MM.1S (cell line): ENCODE measurements around the gene RIPOR3.
A peak's percentile ranks its signal among the peaks of the same experiment; 100 is the strongest.

Source experiments
- DNase-seq: peaks from one replicate; pipeline ENCODE4 v3.0.0-alpha.2; 2015
- H2AFZ ChIP-seq: fragments of 300-600 bp; sonication (generic); 2 replicates; pipeline ENCODE4 v1.6.0; 2016; ENCODE audit warnings: antibody characterized with exemption, low read length
- H3F3A ChIP-seq: fragments of 300-600 bp; sonication (generic); 2 replicates; pipeline ENCODE4 v1.6.1; 2016; ENCODE audit warnings: mild to moderate bottlenecking, antibody characterized with exemption, low read length, moderate library complexity, mixed read lengths; ENCODE audit not compliant: insufficient read depth
- H3K27ac ChIP-seq: fragments of 300-600 bp; sonication (generic); 2 replicates; pipeline ENCODE4 v1.5.1; 2016; ENCODE audit warnings: mild to moderate bottlenecking, low read length
- H3K27me3 ChIP-seq: fragments of 300-600 bp; sonication (generic); replicated peaks from 2 replicates; pipeline ENCODE4 v1.6.0; 2016; ENCODE audit warnings: low read length; ENCODE audit not compliant: insufficient read depth
- H3K36me3 ChIP-seq: fragments of 300-600 bp; sonication (generic); replicated peaks from 2 replicates; pipeline ENCODE4 v1.6.1; 2016; ENCODE audit warnings: mild to moderate bottlenecking, low read length, mixed read lengths; ENCODE audit not compliant: insufficient read depth
- H3K4me1 ChIP-seq: fragments of 300-600 bp; sonication (generic); 2 replicates; pipeline ENCODE4 v1.6.1; 2016; ENCODE audit warnings: low read length, mixed read lengths
- H3K4me2 ChIP-seq: fragments of 300-600 bp; sonication (generic); 2 replicates; pipeline ENCODE4 v1.6.0; 2016; ENCODE audit warnings: low read depth, low read length
- H3K4me3 ChIP-seq: fragments of 300-600 bp; sonication (generic); 2 replicates; pipeline ENCODE4 v1.5.1; 2016; ENCODE audit warnings: low read length, mixed read lengths
- H3K79me2 ChIP-seq: fragments of 300-600 bp; sonication (generic); 2 replicates; pipeline ENCODE4 v1.6.1; 2016; ENCODE audit warnings: mixed run types, low read length, mixed read lengths
- H3K9ac ChIP-seq: fragments of 300-600 bp; sonication (generic); 2 replicates; pipeline ENCODE4 v1.6.1; 2016; ENCODE audit warnings: low read length, mixed read lengths
- H3K9me2 ChIP-seq: fragments of 300-600 bp; sonication (generic); replicated peaks from 2 replicates; pipeline ENCODE4 v1.6.1; 2016; ENCODE audit warnings: mild to moderate bottlenecking, low read length, mixed read lengths; ENCODE audit not compliant: insufficient read depth
- H3K9me3 ChIP-seq: fragments of 300-600 bp; sonication (generic); replicated peaks from 2 replicates; pipeline ENCODE4 v1.6.1; 2016; ENCODE audit warnings: mild to moderate bottlenecking, low read length, mixed read lengths; ENCODE audit not compliant: insufficient read depth
- H4K20me1 ChIP-seq: fragments of 300-600 bp; sonication (generic); 2 replicates; pipeline ENCODE4 v1.6.1; 2016; ENCODE audit warnings: mild to moderate bottlenecking, low read length, moderate library complexity, mixed read lengths; ENCODE audit not compliant: insufficient read depth
- EZH2 ChIP-seq: fragments of 300-600 bp; sonication (generic); optimal IDR thresholded peaks from 2 replicates; pipeline ENCODE3; 2017; ENCODE audit warnings: low read depth, mild to moderate bottlenecking, antibody characterized with exemption, low read length, mixed read lengths
- EZH2phosphoT487 ChIP-seq: fragments of 300-600 bp; sonication (generic); IDR thresholded peaks from 2 replicates; pipeline ENCODE4 v1.6.1; 2018; ENCODE audit warnings: antibody characterized with exemption, low read length
- TF ChIP-seq, protein P1 (sequence below): fragments of 300-600 bp; sonication (generic); IDR thresholded peaks from 2 replicates; pipeline ENCODE4 v1.5.1; 2016; ENCODE audit warnings: antibody characterized with exemption, low read length, mixed read lengths

Gene RIPOR3, protein sequence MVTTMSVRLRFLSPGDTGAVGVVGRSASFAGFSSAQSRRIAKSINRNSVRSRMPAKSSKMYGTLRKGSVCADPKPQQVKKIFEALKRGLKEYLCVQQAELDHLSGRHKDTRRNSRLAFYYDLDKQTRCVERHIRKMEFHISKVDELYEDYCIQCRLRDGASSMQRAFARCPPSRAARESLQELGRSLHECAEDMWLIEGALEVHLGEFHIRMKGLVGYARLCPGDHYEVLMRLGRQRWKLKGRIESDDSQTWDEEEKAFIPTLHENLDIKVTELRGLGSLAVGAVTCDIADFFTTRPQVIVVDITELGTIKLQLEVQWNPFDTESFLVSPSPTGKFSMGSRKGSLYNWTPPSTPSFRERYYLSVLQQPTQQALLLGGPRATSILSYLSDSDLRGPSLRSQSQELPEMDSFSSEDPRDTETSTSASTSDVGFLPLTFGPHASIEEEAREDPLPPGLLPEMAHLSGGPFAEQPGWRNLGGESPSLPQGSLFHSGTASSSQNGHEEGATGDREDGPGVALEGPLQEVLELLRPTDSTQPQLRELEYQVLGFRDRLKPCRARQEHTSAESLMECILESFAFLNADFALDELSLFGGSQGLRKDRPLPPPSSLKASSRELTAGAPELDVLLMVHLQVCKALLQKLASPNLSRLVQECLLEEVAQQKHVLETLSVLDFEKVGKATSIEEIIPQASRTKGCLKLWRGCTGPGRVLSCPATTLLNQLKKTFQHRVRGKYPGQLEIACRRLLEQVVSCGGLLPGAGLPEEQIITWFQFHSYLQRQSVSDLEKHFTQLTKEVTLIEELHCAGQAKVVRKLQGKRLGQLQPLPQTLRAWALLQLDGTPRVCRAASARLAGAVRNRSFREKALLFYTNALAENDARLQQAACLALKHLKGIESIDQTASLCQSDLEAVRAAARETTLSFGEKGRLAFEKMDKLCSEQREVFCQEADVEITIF

DNA sequence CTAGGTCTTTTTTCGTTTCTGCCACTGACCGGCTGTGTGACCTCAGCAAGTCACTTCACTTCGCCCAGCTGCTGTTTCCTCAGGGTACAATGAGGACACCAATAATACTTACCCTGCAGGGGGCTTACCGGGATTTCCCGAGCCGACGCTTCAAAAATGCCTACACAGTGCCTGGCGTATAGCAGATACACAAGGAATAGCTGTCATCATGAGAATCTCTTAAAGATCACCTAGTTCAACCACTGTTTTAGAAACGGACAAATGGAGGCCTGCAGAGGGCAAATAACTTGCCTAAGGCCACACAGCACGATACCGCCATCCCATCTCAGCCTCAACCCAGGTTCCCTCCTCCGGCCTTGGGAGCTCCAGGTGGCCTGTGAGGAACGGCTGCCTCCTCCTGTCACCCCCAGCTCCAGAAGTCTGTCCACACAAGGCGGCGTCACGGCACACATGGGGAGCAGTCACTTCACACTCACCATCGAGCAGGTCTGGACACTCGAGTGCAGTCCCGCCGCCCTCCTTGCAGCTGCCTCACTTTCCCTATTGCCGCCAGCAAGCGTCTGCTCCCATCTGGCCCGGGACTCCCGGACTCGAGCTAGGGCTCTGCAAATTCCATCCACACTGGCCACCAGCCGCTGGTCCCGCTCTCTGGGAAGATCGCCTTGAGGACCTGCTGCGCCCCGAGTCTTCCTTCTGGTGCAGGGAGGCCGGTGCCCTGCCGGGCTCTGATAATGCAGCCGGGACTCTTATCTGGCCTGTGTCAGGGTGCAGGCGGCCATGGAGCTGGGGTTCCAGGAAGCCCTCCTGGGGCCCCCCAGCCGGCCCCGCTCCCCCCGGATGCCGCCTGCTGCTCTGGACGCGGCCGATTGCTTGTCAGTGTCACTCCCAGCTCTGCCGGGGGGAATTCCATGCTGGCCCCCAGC is at the start of gene RIPOR3:
Gene RIPOR3 (minus strand): TSS at position 893 of the 923 bp plus-strand sequence. CDS start 414 bp downstream, at position 479.
- no peak within 1 kb of the TSS for H3K4me3 ChIP-seq
- H3K4me1 ChIP-seq, result no peaks in the 10 kb centered on the region
- TF ChIP-seq EZH2 (no peak), EZH2phosphoT487 (no peak)
- TF ChIP-seq, protein P1, sequence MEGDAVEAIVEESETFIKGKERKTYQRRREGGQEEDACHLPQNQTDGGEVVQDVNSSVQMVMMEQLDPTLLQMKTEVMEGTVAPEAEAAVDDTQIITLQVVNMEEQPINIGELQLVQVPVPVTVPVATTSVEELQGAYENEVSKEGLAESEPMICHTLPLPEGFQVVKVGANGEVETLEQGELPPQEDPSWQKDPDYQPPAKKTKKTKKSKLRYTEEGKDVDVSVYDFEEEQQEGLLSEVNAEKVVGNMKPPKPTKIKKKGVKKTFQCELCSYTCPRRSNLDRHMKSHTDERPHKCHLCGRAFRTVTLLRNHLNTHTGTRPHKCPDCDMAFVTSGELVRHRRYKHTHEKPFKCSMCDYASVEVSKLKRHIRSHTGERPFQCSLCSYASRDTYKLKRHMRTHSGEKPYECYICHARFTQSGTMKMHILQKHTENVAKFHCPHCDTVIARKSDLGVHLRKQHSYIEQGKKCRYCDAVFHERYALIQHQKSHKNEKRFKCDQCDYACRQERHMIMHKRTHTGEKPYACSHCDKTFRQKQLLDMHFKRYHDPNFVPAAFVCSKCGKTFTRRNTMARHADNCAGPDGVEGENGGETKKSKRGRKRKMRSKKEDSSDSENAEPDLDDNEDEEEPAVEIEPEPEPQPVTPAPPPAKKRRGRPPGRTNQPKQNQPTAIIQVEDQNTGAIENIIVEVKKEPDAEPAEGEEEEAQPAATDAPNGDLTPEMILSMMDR, result no peak
- peak within 1 kb of the TSS; percentile 10; the same call in 1 of the 2 replicates for H3K4me2 ChIP-seq
- DNase-seq, result no peak
- no peaks in the 10 kb centered on the region for H3K9me3 ChIP-seq
- no peaks in the 10 kb centered on the region for H4K20me1 ChIP-seq
- no peak within 1 kb of the TSS for H3K27ac ChIP-seq
- no peak within 1 kb of the TSS for H3K9ac ChIP-seq
- H3K79me2 ChIP-seq, result no peaks in the 10 kb centered on the region
- H3K9me2 ChIP-seq, result no peaks in the 10 kb centered on the region
- H3K27me3 ChIP-seq, result peaks cover 34% of the 10 kb centered on the region
- no peaks in the 10 kb centered on the region for H3K36me3 ChIP-seq
- no peak within 1 kb of the TSS; the same call in 1 of the 2 replicates for H2AFZ ChIP-seq
- H3F3A ChIP-seq, result no peaks in the 10 kb centered on the region

GRCh38 chr20:50737352-50737751 is 46.0 kb upstream of the RIPOR3 start:
- TF ChIP-seq EZH2phosphoT487 (no peak), EZH2 (no peak)
- TF ChIP-seq, protein P1, result no peak

GRCh38 chr20:50735813-50736212 is 44.5 kb upstream of the RIPOR3 start:
- H3K9ac ChIP-seq, result no peak overlapping the region
- H4K20me1 ChIP-seq, result no peaks in the 10 kb centered on the region
- DNase-seq, result no peak
- no peaks in the 10 kb centered on the region for H3K27me3 ChIP-seq
- H3K4me3 ChIP-seq, result no peak overlapping the region
- peaks cover 44% of the 10 kb centered on the region for H3K79me2 ChIP-seq
- no peaks in the 10 kb centered on the region for H3K9me2 ChIP-seq
- peaks cover 8% of the 10 kb centered on the region; the same call in 1 of the 2 replicates for H3K4me1 ChIP-seq
- no peak overlapping the region for H3K27ac ChIP-seq
- TF ChIP-seq EZH2phosphoT487 (no peak), EZH2 (no peak)
- TF ChIP-seq, protein P1, result no peak
- H3K4me2 ChIP-seq, result no peak overlapping the region
- H3F3A ChIP-seq, result 0 out of 2 replicates have a peak, but pooled peaks cover 3% of the 10 kb centered on the region
- no peaks in the 10 kb centered on the region for H3K9me3 ChIP-seq
- H2AFZ ChIP-seq, result no peak overlapping the region
- no peaks in the 10 kb centered on the region for H3K36me3 ChIP-seq

More at GRCh38 chr20:50737352-50737751, 46.0 kb upstream of the RIPOR3 start:
- H4K20me1 ChIP-seq, result no peaks in the 10 kb centered on the region
- H3K36me3 ChIP-seq, result no peaks in the 10 kb centered on the region
- H3K9me3 ChIP-seq, result no peaks in the 10 kb centered on the region
- DNase-seq, result no peak
- no peaks in the 10 kb centered on the region for H3K9me2 ChIP-seq
- H3K4me1 ChIP-seq, result peaks cover 6% of the 10 kb centered on the region; the same call in 1 of the 2 replicates
- peaks cover 38% of the 10 kb centered on the region for H3K79me2 ChIP-seq
- H3K4me3 ChIP-seq, result no peak overlapping the region
- no peaks in the 10 kb centered on the region for H3K27me3 ChIP-seq
- H3K27ac ChIP-seq, result no peak overlapping the region
- H3F3A ChIP-seq, result 0 out of 2 replicates have a peak, but pooled peaks cover under 1% of the 10 kb centered on the region
- no peak overlapping the region for H3K9ac ChIP-seq
- H3K4me2 ChIP-seq, result no peak overlapping the region
- no peak overlapping the region for H2AFZ ChIP-seq
